ENCODE results near the gene CTNNA2.

Gene CTNNA2

DNA sequence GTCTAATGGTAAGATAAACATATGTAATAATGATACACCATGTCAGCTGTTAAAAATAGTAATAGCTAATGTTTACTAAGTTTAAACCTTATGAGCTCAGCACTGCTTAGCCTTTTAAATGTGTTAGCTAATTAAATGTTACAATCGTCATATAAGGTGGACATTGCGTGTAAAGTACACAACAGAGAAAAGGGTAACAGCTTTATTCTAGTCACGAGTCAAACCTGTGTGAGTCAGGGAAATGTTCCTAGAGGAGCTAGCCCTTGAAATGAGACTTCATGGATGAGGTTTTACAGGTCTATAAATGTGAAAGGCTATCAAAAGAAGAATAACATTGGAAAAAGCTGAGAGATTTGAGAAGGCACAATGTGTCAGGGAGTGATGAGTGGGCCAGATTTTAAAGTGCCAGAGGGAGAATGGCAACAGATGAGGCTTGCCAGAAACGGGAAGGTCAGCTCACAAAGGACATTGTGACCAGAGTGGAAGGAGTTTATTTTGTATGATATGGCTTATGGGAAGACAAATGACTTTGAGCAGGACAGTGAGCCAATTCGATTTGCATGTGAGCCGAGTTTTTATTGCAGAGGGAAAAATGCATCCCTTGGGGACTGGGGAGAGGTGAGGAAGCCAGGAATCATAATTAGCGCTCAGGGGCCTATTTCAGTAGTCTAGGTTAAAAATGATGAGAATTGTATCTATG is 276.3 kb downstream of the CTNNA2 start:
- DNase-seq (ENCODE audit: low read depth in 2 of 2): no peak

DNA sequence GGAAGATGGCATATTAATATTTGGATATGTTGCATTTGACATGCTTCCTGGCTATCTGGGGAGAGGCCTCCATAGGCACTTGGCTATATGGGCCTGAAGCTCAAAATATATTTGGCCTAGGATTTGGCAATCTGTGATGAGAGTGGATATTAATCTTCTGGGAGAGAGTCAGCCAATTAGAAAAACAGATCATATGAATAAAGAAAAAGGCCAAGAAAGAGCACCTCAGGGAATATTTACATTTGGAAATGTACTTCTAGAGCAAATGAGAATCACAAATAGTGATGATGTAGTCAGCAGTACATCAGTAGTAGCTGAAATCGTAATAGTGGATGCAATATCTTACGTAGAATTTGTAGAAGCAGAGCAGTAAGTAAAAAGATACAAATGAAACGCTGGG is 277.0 kb downstream of the CTNNA2 start:
- no peak for DNase-seq (ENCODE audit: low read depth in 2 of 2)

DNA sequence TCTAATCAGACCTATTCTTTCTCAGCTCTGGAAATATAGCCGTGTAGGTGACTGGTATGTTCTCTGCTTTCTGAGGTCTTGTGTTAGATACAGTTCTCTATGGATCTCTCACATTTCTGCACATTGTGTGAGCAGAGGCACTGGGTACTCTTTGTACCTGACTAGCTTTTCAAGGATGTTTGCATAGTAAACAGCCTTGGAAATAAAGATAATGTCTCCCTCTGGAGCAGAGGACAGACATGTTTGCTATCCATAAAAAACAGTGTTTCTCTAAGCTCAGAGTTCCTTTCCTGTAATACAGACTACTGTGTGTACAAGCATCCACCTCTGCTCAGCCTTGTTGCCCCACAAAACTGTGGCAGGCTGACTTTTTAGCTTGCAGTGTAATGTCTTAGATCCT is 279.2 kb downstream of the CTNNA2 start:
- no peak for DNase-seq (ENCODE audit: low read depth in 2 of 2)

DNA sequence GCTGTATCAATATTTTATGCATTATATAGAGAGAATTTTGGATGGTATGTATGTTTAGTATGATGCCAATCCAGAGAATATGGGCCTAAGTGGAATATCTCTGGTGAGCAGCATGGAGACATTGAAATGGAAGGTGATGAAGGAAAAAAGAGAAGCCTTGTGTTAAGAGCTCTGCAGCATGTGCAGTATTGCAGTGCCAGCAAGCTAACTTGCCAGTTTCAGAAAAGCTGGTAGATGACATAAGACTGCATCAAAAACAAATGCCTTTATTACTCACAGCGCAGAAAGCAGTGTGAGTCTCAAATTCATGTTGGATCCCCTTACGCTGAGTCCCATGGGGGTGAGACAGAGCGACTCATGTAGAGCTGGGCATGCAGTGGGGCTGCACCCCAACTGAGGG is 280.2 kb downstream of the CTNNA2 start:
- no peak for DNase-seq (ENCODE audit: low read depth in 2 of 2)

DNA sequence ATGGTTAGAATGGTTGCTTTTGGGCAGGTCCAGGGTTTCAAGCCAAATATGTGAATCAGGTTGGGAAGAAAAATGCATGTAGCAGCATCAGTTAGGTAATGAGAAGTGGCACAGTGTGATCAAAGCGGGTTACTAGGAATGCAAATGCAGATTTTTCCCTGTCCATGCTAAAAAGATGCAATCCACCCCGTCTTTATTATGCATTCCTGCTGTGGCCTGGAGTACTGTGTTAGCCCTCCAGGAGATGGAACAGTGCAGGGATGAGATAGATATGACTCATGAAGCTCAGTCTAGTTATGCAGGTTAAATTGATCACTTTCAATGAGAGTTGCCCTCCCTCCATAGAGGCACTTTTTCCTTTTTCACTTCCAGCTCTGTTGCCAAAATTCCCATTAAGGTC is 283.8 kb downstream of the CTNNA2 start:
- no peak for DNase-seq (ENCODE audit: low read depth in 2 of 2)

DNA sequence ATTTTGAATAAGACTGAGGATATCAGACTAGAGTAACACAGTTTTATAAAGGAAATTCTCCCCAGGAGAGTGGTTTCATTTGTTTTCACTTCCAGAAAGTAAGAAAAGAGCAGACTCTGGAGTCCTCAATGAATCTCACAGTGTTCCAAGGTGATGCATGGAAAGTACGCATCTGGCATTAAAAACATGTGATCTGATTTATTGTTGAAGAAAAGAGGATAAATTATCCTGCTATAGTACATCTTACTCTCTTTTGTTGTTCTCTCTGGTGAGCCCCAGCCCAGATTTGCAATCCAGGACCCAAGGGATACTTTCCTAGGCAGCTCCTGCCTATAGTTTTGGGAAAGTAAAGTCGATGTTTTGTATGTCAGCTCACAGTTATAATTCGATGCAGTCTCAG is 285.9 kb downstream of the CTNNA2 start:
- DNase-seq (ENCODE audit: low read depth in 2 of 2): no peak

DNA sequence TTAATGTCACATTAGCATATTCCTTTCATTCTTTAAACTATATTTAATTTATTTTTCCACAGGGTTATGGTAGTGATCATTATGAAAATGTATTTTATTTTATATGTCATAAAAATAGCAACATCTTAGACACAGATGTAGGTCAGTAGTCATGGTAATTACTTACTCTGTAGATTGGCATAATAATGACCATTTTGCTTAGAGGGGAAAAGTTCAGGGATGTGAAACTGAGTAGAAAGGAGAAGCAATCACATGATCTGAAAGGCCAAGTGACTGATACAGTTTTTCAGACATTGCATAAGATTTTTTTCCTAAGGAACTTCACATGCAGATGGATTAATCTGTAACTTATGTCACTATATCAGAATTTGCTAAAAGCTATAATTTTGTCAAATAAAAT is 286.9 kb downstream of the CTNNA2 start:
- no peak for DNase-seq (ENCODE audit: low read depth in 2 of 2)

DNA sequence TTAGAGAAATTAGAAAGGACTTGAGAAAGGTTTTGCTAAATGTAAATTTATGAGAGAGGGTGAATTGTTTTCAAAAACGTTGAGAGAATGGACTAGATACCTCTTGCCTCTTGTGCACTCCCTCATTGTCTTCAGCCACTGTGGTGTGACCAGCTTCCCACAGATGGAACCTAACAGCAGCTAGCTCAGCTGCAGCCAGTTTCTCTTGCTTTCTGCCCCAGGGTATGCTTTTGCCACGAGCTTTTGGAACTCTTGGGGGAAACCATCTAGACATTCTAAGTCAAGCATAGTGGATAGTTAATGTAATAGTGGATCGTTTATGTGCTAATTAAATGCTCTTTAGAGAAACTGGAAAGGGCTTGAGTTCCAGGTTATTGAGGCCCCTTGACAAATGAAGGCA is 288.2 kb downstream of the CTNNA2 start:
- no peak for DNase-seq (ENCODE audit: low read depth in 2 of 2)

DNA sequence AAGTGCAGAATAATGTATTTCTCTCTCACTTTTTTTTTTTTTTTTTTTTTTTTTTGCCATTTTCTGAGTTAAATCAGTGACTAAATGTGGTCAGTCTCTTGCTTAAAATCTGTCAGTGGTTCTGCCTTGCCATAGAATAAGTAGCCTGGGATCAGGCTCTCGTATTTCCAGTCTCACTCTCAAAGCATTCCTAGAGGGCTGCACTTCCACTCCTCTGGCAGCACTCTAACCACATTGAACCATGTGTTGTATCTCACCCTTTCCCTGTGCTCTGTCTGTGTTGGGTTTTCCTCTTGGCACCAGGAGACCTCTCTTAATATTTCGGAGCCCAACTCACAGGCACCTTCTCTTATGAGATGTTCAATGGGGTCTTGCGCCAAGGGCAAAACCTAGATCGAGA is 304.4 kb downstream of the CTNNA2 start:
- no peak for DNase-seq (ENCODE audit: low read depth in 2 of 2)

DNA sequence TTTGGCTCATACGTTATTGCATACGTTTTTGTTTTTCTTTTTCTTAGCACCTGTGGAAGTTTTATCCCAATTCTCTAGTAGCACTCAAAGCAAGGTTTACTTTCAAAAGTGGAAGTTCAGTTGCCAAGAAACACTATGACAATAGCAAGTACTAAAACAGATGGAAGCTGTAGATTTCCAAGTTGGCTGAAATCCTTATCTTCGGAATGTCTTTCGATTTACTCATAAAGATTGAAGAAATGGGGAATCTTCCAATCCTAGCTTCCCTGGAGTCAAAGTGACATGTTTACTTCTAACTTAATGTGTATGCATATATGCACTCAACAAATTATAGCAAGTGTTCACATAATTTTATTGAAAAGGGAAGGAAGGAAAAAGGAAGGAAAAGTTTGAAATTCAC is 307.4 kb downstream of the CTNNA2 start:
- DNase-seq (ENCODE audit: low read depth in 2 of 2): no peak

DNA sequence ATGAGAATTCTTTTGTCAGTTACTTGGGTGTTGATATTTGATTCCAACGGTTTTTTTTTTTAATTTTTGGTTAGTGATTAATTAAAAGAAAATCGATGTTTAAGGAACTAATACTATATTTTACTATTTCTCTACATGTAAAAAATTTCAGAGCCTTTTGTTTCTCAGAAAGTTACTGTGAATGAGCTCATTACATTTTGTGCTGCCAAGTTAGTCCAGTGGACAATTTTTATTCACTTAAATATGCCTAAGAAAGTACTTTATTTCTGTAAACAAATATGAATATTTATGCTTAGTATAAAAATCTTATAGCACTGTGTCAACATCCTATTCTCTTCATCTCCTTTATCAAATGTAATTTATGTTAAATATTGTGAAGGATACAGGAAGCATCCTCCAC is 309.3 kb downstream of the CTNNA2 start:
- DNase-seq (ENCODE audit: low read depth in 2 of 2): no peak

DNA sequence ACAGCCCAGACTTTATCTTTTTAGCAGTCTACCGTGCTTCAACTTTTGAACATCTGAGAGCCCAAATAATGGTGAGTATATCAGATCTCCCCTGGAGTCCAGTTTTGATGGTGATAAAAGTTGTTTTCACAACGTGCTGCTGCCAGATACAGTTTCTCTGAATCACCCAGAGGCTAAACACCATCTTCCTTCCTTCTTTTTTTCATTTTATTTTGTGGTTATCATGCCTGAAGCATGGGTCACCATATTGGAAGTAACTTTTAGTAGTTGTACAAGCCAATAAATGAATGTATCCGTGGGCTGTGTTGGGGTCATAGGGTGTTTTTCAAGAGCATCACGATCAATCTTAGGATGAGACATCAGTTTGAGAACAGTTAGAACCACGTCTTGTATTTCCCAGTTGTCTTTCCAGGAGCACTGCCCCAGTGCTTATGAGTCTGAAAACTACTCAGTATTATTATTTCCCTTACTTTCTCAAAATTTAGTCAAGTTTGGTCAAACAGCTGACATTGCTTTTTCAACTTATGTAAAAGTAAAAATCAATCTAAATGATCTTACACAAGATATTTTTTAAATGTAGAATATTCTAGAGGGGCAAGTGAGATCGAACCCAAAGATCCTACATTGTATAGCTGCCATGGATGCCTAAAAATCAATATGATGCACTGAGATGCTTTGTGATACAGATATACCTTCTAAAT is 311.4 kb downstream of the CTNNA2 start:
- DNase-seq (ENCODE audit: low read depth in 2 of 2): no peak

DNA sequence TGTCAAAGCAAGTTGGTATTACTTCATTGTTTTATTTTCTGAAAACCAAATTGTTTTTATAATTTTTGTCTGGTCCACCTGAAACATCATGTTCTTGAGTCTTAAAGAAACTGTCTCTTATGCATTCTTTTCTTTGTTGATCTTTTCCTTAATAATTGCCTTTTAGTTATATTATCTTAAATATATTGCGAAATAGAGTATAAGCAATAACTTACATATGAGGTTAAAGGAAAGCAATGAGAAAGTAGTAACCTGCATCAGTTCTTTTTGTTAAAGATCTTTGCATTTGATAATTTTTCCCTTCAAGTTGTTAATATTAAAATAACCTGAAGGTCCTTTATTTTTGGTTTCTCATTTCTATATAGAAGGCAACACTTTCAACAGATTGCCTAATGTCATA is 315.0 kb downstream of the CTNNA2 start:
- no peak for DNase-seq (ENCODE audit: low read depth in 2 of 2)

DNA sequence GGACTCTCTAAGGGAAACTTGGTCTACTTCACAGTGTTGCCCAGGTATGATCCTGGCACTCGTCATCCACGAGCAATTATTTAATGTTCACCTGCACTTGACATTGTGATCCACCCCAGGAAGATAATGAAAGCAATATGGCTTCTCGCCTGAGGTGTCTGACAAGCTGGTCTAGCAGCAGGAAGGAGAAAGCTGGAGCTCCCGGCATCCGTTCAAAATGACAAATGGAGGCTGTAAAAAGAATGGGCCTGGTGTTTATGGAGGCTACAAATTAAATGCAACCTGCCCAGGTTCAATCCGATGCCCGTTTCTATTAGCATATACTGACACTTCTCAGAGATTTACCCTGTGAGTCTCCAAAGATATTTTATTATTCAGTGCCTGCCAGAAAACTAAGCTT is 317.6 kb downstream of the CTNNA2 start:
- DNase-seq (ENCODE audit: low read depth in 2 of 2): no peak

DNA sequence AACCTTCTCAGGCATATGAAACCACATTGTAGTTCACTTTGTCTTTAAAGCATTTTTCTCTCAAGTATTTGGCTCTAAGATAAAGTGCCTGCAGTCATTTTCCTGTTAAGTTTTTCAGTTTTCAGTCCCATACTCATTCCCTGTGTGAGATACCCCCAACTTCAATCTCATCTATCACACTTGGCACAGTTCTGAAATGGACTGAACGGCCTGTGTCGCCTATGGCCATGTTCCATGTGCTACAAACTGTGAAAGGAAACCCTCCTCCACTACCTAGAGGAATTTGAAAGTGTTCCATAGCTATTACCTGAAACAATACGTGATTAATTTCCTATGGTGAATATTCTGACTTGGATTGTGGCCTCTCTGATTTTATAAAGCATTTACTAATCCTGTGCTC is 319.1 kb downstream of the CTNNA2 start:
- no peak for DNase-seq (ENCODE audit: low read depth in 2 of 2)

DNA sequence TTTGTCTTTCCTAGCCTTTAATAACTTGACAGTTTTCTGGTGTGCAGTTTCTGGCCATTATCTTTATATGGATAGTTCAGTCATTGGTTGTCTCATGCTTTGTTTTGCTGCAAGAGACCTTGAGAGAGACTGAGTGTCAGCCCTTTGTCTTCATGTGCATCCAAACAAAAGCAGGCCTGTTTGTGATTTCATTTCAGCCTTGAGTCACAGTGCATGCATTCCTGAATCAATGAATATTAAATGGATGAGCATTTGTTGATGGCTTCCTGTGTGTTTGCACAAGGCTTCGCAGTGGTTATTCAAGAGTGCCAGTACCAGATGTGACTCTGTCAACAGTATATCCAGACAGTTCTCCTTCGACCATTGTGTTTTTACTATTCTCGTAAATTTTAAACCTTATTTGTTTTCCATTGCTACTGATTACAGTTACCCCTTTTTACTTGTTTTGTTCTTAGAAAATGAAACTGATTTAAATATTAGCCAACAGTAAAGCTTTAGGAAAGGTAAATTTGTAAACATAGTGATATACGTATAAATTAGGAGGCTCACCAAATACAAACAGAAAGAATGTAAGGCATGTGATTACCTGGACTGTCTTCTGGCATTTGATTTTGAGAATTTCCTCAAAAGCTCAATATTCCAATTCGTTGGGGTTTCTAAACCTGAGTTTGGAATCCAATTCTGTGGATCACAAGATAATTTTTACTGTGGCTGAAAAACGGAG is 319.8 kb downstream of the CTNNA2 start:
- no peak for DNase-seq (ENCODE audit: low read depth in 2 of 2)

DNA sequence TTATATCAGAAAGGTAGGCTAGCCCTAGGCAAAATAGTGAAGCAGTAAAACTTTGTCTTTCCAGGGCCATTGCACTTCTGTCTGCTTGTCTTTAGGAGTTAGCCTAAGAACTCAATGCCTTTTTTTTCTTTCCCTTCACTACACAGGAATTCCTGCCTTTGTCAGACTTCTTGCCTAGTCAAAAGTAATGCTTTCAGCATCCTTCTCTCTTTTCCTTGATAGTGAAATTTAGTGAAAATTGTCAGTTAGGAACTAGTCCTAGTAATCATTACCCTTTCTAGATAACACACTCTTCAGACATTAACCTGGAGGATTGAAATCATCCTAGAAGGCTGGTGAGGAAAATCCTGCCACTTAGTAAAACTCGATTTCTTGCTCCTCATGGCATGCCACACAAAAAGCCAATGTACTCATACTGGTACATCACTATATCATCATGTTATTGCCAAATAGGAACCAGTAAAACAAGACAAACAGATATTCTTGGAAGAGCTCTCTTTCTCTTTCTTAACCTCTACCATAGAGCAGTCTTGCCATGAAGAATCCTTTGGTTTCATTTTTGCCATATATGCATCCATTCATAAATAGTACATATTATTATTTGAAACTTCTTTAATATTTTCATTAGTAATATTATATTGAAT is 320.5 kb downstream of the CTNNA2 start:
- no peak for DNase-seq (ENCODE audit: low read depth in 2 of 2)

DNA sequence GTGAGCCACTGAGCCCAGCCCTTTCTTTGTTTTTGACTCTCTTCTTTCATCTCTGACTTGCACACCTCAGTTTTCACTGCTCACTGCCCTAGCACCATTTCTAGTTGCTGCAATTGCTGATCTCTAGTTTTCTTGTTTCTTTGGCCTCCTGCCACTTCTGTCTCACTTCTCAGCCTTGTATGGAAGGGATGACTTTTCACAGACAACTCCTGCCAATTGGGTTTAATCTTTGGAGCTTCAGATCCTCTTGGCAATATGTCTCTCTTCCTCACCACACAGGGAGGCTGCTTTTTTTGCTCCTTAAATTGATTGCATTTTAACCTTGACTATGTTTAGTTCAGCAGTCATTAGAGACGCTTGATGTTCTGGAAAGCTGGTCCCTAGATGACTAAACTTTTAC is 323.1 kb downstream of the CTNNA2 start:
- DNase-seq (ENCODE audit: low read depth in 2 of 2): no peak

DNA sequence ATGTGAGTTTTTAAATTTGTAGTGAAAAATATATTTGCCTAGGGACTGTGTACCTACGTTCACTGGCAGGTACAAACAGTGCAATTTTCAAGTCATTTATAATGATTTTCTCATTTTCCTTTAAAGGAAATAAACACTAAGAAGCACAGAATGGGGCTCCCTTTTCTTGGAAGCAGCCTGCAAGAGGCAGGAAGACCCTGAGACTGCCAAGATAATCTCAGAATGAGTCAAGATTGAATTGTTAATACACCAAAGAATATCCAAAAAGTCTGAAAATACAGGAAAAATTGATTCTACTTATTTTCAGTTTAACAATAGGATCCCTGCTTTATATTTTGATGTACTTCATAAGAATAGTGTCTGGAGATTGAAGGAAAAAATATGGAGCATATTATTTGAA is 331.2 kb downstream of the CTNNA2 start:
- DNase-seq (ENCODE audit: low read depth in 2 of 2): no peak

DNA sequence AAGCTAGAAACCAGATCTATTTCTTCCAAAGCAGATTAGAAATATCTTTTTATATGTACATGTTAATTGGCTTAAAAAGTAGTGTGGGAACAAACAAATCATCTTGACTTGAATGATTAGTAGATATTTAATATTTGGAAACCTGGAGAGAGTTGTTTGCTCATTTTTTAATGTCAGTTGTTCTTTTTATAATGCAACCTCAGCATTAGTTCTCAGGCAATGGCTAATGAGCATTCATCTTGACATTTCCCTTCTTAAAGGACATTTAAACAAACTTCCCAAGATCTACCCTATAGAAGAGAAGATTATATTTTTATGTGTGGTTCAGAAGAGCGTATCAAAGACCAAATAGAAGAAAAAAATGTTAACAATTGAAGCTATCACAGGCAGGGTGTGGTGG is 334.0 kb downstream of the CTNNA2 start:
- no peak for DNase-seq (ENCODE audit: low read depth in 2 of 2)

DNA sequence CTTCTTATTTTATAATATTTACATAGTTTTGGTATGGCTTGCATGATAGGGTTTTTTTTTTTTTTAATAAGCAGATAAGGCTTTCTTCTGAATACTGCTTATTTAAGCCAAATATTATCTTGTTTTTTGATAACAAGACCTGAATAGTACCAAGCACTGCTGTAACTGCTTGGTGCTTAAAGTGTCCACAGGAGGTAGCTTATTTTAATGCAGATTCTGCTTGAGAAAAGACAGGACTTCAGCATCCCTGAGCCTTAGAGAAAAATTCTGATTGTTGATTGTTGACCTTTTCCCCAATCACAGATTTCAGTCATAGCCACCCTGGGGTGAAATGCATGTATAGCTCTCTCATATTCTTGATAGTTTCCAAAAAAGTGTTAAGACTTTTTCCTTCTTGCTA is 336.4 kb downstream of the CTNNA2 start:
- DNase-seq (ENCODE audit: low read depth in 2 of 2): no peak

DNA sequence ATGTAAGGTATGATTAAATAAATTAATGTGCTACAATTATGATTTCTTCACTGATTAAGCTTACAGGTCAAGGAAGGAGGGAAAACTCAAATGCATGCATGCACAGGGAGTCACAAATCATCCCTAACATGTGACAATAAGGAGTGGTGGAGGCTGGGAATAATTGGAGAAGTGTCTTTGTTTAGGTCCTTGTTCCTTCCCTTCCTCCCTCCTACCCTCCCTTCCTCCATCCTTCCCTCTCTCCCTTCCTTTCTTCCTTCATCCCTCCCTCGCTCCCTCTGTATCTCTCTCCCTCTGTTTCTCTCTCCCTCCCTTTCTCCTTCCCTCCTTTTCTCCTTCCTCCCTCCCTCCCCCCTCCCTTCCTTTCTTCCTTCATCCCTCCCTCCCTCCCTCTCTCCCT is 337.1 kb downstream of the CTNNA2 start:
- no peak for DNase-seq (ENCODE audit: low read depth in 2 of 2)

DNA sequence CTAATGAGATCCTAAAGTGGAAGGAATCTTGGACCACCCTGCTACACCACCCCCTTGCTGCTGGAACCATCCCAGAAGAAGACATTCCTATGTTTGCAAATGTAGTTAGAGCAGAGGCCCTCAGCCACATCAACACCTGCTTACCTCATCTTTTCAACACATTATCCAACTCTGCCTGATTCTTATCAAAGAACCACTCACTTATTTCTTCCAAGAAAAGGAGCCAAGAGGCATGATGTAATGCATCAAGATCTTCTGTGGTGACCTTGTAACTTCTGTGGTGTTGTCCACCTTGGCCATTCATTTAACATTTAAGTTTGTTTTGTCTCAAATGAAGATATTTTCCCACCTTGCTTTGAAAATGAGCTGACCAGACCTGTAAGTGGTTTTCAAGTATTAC is 338.1 kb downstream of the CTNNA2 start:
- DNase-seq (ENCODE audit: low read depth in 2 of 2): no peak

All from stimulated activated CD4-positive, alpha-beta T cell treated with anti-CD3 and anti-CD28 coated beads, Interleukin-4, amount 100 ng/mL, for 48 hours (primary cell).